HG03103 (cell line): ENCODE data around the gene TGM6.

Experiments
- ATAC-seq: cut with Tn5 transposase; IDR thresholded peaks from one replicate; pipeline ENCODE4 v1.9.1; 2021; ENCODE audit warnings: low read depth; ENCODE audit not compliant: unreplicated experiment

The TGM6 gene

DNA sequence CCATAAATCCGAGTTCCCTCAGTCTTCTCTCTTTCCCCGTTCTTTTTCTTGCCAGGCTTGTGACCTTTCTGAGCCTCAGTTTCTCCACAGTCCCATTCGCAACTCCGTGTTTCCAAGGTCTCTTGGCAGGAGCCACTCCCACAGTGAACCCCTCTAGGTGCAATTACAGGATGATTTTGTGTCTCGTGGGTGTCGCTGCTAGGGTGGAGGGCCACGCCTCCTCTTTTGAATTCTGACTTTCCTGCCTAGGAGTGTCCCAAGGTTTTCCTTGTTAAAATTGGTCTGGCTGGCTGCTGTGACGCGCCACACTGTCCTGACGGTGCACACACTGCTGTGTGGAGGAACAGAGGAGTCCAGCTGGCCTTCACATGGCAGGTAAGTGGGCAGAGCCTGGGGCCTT lies at the start of gene TGM6:
Gene TGM6 (plus strand): TSS at position 301 of the 400 bp plus-strand sequence. CDS start 68 bp downstream, at position 369.
- ATAC-seq, result no peak

DNA sequence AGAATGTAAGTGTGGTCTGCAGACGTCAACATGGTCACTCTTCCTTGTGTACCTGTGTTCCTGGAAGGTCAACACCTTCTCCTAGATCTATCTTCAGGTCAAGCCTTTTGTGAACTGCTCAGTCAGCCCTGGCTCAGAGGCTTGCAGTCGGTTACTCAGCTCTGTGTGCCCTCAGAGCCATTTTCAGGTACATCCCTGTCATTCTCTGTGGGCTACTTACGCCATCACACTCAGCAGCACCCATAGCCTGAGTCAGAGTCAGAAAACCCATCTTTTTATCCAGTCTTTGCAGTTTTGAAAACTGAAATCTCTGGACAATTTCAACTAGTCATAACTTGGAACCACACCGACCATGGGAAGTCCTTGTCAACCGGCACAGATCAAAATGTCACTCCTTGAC lies 49.6 kb upstream of the TGM6 start:
- ATAC-seq, result no peak

DNA sequence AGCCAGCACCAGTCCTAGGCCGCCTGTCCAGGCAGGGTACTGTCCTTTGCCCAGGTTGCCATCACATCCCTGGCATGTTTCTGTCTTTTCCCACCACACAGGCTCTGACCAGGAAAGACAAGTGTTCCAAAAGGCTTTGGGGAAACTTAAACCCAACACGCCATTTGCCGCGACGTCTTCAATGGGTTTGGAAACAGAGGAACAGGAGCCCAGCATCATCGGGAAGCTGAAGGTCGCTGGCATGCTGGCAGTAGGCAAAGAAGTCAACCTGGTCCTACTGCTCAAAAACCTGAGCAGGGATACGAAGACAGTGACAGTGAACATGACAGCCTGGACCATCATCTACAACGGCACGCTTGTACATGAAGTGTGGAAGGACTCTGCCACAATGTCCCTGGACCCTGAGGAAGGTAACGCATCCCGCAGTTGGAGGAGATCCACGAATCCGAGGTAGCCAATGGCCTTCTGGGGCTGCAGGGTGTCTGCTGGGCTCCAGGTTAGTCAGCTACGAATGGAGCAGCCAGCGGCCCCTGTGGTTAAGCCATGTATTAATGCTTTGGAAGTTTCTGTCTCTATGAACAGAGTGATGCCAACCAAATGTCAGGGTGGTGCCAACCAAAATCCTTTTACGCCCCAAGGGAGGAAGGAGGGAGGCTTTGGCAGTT lies 48.7 kb upstream of the TGM6 start:
- no peak for ATAC-seq

DNA sequence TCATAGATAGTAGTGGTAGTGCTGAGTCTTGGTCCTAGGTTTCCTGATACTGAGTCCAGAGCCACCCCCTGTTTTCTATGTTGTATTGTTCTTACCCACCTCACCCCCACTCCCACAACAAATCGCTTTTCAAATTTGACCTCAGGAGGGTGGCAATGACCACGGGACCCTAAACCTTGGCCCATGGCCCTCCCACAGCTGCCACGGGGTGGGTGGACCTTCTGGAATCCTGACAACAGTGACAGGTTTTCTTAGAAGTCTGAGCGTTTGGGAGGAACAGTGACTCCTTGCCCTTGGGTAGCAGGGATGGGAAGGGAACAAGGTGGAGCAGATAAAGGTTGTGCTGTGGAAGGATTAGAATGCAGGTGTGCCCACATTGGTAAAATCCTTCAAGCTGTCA lies 48.0 kb upstream of the TGM6 start:
- no peak for ATAC-seq

DNA sequence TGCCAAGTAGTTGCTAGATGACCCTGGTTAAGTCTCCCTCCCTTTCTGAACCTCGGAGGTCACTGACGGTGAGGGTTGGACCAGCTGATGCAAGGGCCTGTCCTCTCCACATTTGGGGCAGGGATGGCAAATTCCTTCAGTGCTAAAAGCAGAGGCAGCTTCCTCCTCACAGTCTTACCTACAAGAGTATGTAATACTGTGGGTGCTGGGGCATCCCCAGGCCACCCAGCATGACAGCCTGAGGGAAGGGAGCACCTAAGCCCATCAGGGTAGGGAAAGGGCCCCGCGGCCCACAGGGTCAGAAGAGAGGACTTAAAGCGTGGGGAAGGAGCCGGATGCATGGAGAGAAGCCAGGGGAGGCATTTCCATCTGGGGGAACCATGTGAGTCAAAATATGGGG lies 46.9 kb upstream of the TGM6 start:
- ATAC-seq, result no peak

DNA sequence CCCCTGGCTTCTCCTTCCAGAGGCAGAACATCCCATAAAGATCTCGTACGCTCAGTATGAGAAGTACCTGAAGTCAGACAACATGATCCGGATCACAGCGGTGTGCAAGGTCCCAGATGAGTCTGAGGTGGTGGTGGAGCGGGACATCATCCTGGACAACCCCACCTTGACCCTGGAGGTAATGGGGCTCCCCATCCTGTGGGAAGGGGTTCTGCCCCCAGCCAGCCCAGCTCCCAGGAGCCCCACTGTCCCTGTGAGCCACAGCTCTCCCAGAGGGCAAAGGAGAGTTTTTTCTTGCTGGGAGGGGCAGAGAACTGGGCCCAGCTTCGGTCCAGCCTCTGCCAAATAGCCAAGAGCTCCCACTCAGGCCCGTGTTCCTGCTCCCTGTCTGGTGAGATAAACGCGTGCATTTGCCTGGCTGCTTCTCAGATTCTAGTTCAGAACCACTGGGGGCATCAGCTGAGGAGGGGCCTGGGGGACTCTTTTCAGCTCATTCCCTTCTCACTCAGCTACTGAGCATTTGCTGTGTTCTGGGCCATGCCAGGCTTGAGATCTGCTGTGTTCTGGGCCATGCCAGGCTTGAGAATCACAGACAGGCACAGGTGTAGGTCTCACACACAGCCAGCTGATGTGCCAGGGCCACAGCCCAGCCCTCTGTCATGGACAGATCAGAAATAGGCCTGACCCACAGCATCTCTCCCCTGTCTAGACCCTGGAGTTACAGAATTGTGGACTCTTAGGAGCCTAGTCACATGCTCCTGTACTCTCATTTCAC lies 45.4 kb upstream of the TGM6 start:
- no peak for ATAC-seq

DNA sequence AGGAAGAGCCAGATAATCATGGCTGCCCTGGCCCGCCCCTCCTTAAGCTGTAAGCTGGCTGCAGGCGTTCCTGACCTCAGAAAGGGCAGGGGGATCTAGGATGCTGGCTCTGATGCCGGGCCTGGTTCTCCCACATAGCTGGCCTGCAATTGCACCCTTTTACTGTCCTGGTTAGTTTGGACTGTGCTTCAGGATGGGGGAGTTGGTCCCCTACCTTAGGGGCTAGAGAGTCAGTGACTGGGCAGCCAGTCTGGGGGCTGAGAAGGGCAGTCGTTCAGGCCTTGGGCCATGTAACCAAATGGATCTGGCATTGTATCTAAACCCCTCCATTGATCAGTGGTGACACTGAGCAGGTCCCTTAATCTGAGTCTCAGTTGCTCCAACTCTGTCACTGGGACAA lies 44.2 kb upstream of the TGM6 start:
- ATAC-seq, result no peak

DNA sequence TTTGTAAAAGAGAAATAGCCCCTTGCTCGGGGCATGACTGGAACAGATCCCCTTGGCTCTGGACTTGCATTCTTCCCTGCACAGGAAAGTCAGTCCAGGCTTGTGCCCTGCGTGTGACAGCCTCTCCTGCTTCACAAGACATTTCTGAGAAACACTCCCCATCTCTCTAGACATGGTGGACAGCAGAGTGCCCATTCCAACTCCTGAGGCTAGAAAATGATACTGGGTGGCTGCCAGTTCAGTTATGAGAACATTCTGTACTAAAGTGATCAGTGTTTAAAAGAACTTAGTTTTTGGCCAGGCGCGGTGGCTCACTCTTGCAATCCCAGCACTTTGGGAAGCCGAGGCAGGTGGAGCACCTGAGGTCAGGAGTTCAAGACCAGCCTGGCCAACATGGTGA lies 43.6 kb upstream of the TGM6 start:
- no peak for ATAC-seq

DNA sequence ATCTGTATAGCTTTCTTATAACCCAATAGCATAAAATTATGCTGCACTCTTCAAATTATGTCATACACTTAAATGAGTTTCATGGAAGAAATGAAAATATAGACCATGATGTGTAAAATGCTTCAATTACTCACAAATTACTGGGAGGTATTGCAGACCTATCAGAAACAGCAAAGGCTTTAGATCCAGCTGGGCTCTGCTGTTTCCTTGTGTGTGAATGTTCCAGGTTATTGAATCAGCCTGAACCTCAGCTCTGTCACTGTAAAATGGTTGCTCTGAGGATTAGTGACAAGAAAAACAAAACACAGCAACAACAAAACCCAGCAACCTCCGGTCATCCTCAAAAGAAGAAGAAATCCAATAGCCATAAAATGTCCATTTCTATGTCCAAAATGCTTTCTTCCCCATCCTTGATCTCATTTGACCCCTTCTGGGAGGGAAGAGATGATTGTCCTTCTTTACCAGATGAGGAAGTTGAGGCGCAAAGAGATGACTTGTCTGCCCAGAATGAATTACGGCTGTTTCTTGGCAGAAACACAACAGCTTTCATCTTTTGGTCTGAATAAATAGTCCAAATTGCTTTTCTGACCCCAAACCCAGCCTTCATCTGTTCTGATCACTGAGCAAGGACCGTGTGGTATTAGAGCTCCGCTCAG lies 42.2 kb upstream of the TGM6 start:
- ATAC-seq, result no peak

DNA sequence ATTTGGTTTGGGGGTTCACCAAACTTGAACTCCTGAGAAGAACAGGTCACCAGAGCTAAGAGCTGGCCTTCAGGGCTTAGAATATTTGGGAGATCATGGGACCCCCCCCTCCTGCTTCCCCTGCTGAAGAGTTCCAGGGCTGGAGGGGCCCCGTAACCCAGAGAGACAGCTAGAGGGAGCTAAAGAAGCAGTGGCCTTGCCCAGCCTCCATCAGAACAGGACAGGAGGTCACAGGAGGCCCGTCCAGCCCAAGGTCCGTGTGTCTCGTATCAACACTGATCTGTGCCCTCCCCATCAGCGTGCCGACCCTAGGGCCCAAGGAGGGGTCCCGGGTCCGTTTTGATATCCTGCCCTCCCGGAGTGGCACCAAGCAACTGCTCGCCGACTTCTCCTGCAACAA lies 40.6 kb upstream of the TGM6 start:
- ATAC-seq, result no peak

DNA sequence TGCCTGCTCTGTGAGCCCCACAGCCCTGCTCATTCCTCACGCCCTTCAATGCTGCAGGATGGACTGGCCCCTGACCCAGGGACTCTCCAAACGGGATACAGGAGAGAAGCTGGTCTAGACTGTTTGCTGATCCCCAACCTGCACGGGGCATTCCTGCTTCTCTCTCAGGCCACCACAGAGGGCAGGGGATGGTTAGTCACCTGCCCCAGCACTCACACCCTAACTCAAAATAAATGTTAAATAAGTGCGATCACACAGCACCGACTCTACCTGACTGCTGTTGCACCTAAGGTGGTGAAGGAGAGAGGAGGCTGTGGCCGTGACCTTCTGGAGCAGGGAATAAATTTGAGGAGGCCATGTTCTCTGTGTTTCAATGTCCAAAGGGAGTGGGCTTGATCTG lies 39.9 kb upstream of the TGM6 start:
- no peak for ATAC-seq

DNA sequence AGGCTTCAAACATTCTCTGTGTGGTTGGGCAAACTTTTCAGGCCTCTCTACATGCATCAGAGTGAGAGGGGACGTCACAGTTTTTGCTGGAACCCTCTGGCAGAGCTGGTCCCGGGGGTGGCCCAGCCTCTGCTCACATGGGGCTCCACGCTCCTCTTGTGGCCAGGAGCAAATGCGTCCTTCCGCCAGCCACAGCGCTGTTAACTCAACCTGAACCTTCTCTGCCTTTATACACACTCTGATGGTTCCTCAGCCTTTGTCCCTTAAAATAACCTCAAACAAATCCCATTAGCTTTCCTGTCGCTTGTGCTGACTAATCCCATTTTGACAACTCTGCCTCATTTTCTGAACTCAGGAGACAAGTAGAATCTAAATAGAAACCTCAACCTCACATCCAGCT lies 39.4 kb upstream of the TGM6 start:
- no peak for ATAC-seq

DNA sequence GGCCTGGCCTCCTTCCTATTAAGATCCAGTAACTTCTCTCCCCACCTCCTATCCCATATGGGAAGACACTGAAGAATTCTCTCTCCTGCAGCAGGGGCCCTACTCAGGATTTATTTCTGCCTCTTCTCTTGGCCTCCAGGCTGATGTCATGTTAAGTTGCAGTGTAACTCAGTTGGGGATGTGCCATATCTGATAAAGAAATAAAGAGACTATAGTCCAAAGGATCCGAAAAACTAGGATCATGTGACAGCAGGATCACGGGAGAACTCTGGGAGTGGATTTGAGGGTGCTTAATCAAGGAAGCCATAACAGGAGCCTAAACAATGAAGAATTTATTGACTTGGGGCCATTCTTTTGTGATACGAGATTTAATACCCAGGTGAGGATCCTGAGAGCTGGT lies 38.5 kb upstream of the TGM6 start:
- ATAC-seq, result no peak

DNA sequence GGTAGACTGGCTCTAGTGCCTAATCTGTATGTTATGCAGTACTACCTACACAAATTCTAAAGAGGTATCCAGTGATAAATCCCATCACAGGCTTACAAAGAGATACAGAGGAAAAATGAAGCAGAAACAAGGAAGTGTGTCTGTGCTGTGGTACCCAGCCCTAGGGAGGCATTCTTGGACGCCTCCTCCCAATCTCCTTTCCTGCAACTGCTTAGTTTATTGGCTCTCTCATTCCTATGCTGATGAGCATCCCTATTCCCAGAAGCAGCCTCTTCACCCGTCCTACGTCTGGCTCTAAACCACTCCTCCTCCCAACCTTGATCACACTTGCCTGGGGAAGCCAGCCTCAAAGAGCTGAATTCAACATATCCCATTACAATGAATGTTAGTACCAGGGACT lies 34.5 kb upstream of the TGM6 start:
- ATAC-seq, result no peak

DNA sequence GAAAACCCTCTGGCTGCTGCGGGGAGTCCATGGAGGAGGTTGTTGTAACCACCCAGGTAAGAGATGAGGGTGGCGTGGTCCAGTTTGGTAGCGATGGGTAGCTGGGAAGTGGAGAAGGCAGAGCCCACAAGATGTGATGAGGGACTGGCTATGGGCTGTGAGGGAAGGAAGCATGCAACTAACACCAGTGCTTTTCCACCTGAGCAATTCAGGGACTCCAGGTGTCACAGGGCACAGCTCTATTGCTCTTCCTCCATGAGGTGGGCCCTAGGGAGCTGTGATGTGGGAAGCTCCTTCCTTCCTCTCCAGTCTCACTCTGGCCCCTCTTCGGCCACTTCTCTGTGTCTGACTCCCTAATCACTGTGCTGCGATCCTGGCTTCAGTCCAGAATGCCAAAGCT lies 32.4 kb upstream of the TGM6 start:
- no peak for ATAC-seq

DNA sequence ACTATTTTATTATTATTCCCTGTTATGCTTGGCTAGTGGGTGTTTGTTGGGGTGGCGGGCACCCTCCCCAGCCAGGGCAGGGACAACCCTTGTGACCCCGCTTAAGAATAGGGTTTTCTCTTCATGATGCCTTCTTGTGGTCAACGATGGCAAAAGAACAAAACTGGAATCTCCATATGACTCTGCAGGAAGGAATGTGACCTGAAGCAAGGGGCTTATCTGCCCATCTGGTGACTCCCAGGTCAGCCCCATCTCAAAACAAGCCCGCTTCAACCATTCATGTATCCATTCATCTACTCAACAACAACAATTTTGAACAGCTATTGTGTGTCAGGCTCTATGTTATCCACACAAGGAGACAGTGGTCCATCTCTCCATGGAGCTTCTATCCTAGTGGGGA lies 30.9 kb upstream of the TGM6 start:
- no peak for ATAC-seq

DNA sequence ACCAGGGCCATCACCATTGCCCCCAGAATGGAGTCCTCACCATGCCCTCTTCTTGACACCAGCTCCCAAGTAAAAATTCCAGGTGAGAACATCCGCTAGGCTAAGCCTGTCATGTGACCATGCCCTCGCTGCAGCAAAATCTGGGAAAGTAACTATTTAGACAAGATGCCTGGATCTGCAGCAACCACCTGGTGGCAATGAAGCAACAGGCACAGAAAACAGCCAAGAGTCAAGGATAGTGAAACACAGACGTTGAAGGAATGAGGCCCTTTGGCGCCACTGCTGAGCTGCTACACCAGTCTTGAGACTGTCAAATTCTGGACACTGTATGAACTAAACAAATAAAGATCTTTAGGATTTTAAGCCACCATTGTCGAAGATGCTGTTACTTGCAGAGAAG lies 30.1 kb upstream of the TGM6 start:
- ATAC-seq, result no peak

DNA sequence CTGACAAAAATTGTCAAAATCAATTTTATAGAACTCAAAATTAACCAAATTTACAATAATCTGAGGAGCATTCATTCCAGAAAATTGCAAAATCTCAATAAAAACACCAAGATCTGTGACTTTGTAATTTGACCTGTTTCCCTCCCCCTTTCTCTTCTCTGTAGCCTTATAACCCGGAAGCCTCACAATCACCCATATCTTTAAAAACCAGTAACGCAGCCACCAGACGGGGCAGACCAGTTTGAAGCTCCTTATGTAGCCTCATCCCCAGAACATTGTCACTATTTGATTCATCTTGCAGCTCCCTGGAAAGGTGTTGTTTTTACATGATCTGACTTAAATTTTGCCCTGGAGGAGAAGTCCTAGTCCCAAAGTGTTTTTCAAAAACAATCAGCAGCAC lies 27.5 kb upstream of the TGM6 start:
- no peak for ATAC-seq

DNA sequence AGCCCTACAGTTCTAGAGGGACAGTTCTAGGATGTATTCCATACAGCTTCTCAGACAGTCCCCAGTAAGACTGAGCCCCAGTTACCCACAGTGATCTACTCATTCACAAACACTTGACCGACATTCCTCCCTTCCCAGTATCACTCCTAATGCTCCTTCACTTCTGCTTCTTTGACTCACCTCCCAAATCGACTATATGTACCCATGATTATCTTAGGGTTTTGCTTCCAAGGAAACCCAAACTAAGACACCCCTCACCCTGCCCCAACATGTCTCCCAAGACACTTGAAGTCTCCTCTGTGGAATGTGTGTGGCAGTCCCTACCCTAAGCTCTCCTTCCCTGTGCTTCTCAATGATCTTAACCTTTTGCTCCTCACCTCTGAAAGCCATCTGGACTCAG lies 23.6 kb upstream of the TGM6 start:
- no peak for ATAC-seq

DNA sequence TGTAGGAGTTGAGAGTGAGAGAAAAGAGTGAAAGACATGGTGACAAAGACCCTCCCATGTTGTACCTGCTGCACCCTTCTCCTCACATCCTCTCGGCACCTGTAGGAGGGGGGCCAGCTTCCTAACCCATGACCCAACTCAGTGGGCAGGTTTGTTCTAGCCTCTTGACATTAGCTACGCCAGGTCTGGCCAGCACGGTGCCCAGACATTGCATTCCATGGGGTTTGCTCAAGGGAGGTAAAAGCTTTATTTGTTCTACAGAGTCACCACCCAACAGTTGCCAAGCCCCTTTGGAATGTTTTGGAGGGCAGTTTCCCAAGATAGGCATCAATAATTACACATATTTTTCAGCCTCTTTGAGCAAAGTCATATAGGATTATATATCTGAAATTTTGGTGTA lies 22.7 kb upstream of the TGM6 start:
- ATAC-seq, result no peak

DNA sequence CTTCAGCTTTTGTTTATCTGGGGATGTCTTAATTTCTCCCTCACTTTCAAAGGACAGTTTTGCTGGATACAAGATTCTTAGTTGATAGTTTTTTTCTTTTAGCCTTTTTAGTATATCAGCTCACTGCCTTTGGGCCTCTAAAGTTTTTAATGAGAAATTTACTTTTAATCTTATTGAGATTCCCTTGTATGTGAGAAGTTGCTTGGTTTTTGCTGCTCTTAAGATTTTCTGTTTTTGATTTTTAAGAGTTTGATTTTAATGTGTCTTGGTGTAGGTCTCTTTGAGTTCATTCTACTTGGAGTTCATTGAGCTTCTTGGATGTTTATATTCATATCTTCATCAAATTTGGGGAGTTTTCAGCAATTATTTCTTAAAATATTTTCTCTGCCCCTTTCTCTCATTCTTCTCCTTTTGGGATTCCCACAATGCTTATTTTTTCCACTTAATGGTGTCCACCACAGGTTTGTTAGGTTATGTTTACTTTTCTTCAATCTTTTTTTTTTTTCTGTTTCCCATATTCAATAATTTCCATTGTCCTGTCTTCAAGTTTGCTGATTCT lies 19.6 kb upstream of the TGM6 start:
- ATAC-seq, result no peak

DNA sequence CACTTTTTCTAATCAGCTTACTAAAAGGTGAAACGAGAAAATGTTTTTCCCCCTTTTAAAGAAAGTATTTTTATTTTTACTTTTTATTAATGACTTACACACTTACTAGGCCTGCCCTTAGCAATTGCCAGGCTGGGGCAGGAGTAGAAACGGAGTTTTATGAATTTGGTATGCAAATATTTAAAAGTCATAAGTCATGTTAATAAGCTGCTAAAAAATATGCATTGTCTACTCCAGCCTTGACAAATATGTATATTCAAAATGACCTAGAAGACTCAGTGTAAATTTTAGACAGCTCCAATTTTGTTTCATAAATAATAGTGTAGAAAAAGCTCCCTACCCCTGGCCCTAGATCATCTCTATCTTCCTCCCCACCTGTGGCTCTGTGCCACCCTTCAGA lies 17.5 kb upstream of the TGM6 start:
- ATAC-seq, result no peak
